Activated gamma-delta T cell (primary cell): ENCODE measurements around the gene PPP2R5C.
"Not testable (repeated sequence)": the region's sequence is repeated elsewhere in the genome, so short reads cannot be mapped to it uniquely, and the experiment has no call there.

ENCODE experiments used
- DNase-seq: peaks from one replicate; lab custom pipeline; 2025; lab: John Stamatoyannopoulos, UW
- total RNA-seq, 2 donors: gene quantifications; one replicate each; lab custom pipeline; 2026; lab: John Stamatoyannopoulos, UW

PPP2R5C gene
- total RNA-seq, result 879 to 1,002 reads per million in 2 donors

DNA sequence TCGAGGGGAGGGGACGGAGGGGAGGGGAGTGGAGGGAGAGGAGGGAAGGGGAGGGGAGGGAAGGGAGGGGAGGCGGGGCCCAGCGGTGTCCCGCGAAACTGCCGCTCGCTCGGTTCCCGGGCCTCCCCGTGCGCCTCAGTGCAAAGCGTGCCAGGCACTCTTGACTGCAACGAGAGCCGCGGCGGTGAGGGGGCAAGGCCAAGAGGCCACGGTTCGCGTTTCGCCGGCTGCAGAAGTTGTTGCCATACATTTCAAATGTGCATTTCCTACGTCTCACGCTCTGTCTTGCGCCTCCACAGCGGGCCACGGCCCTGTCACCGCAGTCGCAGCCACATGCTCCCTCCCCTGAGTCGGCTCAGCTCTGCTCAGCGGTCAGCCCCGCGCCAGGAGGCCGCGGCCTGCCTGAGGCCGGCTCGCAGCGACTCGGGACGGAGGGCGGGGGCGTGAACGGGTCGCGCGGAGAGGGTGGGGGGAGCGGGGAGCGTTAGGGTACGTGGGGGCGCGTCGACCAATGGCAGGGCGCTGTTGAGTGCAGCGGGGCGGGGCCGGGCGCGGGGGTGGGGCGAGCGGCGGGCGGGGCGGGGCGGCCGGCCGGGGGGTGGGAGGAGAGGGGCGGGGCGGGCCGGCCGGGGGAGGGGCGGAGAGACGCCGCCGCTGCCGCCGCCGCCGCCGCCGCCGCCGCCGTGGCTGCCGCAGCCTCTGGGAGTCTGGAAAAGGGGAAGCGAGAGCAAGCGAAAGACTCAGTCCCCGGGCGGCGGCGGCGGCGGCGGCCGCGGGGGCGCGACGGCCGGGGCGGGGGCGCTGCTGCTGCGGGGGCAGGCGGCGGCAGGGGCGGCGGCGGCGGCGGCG lies at the start of gene PPP2R5C:
TSS of gene PPP2R5C (plus strand) at position 678 of the 849 bp plus-strand sequence. CDS start 185 bp downstream, outside the sequence.
- peak; percentile 91 for DNase-seq

DNA sequence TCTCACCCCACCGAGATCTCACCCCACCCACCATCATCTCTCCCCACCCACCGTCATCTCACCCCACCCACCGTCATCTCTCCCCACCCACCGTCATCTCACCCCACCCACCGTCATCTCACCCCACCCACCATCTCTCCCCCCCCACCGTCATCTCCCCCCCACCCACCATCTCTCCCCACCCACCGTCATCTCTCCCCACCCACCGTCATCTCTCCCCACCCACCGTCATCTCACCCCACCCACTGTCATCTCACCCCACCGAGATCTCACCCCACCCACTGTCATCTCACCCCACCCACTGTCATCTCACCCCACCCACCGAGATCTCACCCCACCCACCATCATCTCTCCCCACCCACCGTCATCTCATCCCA lies 49.7 kb upstream of the PPP2R5C start:
- DNase-seq, result not testable (repeated sequence)

GRCh38 chr14:101712341-101712740 lies 49.2 kb upstream of the PPP2R5C start:
- not testable (repeated sequence) for DNase-seq

DNA sequence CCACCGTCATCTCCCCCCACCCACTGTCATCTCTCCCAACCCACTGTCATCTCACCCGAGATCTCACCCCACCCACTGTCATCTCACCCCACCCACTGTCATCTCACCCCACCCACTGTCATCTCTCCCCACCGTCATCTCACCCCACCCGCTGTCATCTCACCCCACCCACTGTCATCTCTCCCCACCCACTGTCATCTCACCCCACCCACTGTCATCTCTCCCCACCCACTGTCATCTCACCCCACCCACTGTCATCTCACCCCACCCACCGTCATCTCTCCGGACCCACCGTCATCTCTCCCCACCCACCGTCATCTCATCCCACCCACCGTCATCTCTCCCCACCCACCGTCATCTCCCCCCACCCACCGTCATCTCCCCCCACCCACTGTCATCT lies 48.4 kb upstream of the PPP2R5C start:
- not testable (repeated sequence) for DNase-seq

DNA sequence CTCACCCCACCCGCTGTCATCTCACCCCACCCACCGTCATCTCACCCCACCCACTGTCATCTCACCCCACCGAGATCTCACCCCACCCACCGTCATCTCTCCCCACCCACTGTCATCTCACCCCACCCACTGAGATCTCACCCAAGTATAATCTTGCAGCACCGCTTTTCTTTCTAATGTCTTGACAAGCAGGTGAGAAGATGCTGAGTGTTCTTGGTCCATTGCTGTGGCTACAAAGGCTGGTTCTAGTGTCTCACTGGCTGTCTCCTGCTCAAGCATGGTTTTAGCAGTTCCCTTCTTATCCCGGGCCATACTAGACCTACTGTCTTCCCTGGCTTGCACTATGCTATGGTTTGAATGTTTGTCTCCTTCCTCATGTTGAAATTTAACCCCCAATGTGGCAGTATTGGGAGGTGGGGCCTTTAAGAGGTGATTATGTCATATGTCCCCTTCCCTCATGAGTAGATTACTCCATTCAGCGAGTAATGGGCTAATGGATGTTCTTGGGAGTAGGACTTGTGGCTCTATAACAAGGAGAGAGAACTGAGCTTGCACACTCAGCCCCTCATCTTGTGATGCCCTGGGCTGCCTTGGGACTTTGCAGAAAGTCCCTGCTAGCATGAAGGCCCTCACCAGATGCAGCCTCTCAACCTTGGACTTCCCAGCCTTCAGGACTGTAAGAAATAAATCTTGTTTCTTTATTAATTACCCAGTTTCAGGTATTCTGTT lies 47.7 kb upstream of the PPP2R5C start:
- no peak for DNase-seq

DNA sequence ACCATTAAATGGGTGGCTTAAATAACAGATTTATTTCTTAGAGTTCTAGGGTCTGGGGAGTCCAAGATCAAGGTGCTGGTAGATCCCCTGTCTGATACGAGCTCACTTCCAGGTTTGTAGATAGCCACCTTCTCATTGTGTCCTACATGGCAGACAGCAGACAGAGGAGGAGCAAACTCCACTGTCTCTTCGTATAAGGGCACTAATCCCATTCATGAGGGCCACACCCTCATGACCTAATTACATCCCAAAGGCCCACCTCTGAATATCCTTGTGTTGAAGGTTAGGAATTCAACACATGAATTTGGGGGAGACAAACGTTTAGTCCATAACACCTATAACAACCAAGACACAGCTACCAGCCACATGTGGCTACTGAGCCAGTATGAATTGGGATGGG lies 47.1 kb upstream of the PPP2R5C start:
- DNase-seq, result no peak

GRCh38 chr14:101715210-101716076 lies 46.1 kb upstream of the PPP2R5C start:
- no peak for DNase-seq

- DNase-seq, result no peak
These were observed 45.2 kb upstream of the PPP2R5C start for GRCh38 chr14:101716077-101716950.

DNA sequence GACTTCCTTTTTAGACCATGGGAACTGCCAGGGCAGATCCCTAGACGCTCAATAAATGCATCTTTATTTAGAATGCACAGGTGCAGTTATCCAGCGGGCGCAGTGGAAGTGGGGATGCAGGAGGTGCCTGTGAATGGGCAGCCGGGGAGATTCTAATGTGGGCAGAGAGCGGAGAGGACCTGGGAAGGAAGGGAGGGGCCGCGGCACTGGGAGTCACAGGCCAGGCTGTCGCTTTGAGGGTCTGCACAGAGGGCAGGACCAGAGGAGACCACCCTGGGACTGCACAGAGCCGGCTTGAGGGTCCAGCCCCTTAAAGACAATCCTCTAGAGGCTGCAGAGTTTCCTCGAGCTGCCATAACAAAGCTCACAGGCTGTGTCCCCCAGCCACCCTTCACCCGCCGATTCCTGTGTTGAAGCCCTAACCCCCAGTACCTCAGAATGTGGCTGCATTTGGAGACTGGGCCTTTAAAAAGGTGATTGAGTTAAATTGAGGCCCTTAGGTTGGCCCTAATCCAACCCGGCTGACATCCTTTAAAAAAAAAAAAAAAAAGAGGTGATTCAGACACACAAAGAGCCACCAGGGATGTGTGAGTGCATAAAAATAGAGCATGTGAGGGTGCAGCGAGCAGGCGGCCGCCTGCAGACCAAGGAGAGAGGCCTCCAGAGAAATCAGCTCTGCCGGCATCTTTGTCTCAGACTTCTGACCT lies 44.4 kb upstream of the PPP2R5C start:
- DNase-seq, result no peak

- no peak for DNase-seq
These were observed 43.6 kb upstream of the PPP2R5C start for GRCh38 chr14:101717663-101718490.

- no peak for DNase-seq
These were observed 42.4 kb upstream of the PPP2R5C start for GRCh38 chr14:101719045-101719645.

DNA sequence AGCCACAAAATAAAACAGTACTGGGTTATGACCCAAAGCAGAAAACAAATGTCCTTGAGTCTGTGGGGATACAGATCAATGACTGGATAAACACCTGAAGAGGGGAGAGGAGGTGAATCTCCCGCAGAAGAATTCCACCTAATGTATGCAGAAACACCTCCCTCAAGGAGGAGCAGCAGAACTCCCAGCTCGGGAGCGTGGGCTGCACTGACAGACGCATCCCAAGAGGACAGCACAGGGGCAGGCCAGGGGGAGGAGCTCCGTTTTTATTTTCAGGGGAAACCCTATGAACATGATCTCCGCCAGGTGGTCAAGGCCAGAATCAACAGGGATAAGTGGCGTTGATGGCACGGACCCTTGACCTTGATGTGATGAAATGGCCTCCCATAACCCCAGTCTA lies 41.8 kb upstream of the PPP2R5C start:
- no peak for DNase-seq

- no peak for DNase-seq
These were observed 40.4 kb upstream of the PPP2R5C start for GRCh38 chr14:101721111-101721510.

DNA sequence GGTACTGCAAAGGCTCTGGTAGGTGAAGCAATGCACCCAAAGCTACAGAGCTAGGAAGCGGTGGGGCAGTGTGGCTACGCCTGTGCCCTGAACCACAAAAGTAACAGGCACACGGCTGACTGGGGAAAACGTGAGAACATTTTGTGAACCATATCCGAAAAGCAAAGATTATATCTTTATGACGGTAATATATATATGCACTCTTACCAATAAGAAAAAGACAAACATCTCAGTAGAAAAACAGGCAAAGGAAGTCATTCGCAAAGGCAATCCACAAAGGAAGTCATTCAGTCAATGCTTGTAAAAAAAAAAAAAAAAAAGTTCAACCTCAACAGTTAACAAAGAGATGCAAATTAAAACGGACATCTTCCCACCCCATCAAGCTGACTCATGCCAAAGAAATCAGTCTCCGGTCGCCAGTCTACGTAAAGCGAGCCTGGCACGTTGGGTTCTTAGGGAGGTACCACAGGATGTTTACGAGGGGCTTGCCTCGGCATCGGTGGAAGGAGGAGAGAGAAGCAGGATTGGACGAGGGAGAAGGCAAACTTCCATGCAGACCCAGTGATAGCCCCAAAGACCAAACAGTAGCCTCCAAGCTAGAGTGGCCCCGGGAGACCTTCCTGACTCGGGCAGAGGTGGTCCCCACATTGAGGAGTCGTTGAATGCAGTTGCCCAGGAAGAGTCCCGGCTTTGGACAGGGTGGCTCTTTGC lies 39.4 kb upstream of the PPP2R5C start:
- DNase-seq, result no peak

GRCh38 chr14:101723061-101723595 lies 38.4 kb upstream of the PPP2R5C start:
- DNase-seq, result no peak

DNA sequence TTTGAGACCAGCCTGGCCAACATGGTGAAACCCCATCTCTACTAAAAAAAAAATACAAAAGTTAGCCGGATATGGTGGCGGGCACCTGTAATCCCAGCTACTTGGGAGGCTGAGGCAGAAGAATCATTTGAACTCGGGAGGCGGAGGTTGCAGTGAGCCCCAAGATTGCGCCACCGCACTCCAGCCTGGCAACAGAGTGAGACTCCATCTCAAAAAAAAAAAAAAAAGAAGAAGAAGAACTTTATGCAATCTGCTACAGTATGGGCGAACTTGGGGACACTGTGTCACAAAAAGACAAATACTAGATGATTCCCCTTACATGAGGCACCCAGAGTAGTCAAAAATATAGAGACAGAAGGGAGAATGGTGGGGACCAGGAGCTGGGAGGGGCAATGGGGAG lies 35.9 kb upstream of the PPP2R5C start:
- not testable (repeated sequence) for DNase-seq

DNA sequence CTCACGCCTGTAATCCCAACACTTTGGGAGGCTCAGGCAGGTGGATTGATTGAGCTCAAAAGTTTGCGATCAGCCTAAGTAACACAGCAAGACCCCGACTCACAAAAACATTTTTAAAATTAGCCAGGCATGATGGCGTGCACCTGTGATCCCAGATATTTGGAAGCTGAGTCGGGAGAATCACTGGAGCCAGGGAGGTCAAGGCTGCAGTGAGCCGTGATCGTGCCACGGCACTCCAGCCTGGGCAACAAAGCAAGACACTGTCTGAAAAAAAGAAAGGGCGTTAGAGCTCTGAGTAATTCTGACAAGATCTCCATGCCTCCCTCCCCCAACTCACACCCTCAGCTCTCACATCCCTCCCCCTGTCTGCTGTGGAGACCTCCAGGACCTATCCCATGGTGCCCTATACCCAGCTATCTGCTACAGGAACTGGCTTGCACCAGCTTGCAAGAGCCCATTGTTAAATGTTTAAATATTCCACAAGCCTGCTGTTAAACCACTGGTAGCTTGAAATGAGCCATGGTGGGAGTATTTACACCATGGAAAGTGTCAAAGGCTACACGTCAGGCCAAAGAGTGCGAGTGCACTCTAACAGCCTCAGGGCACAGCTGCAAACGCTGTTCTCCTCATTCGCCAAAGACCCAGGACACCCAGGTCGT lies 35.1 kb upstream of the PPP2R5C start:
- DNase-seq, result no peak

- no peak for DNase-seq
These were observed 34.6 kb upstream of the PPP2R5C start for GRCh38 chr14:101726954-101727302.
